Suprapubic skin (tissue), 4 donors: ENCODE data around the gene GATAD2B. TPM values are rescaled to one million over a fixed set of nuclear protein-coding genes. Genes with fewer than 3 reads are reported as not detected.

Source experiments
- DNase-seq, 2 donors: peaks; one replicate each; pipeline ENCODE4 v3.0.0-alpha.2; 2019; ENCODE audit warnings: low spot score in 2 of 2
- H3K27ac ChIP-seq: fragments of 200-600 bp; sonication (generic); one replicate; pipeline ENCODE4 v1.5.1; 2019
- H3K27me3 ChIP-seq: fragments of 200-600 bp; sonication (generic); one replicate; pipeline ENCODE4 v1.5.1; 2019
- H3K36me3 ChIP-seq: fragments of 200-600 bp; sonication (generic); one replicate; pipeline ENCODE4 v1.5.1; 2019
- H3K4me1 ChIP-seq: fragments of 200-600 bp; sonication (generic); one replicate; pipeline ENCODE4 v1.5.1; 2019
- H3K4me3 ChIP-seq: fragments of 200-600 bp; sonication (generic); one replicate; pipeline ENCODE4 v1.5.1; 2019; ENCODE audit warnings: mild to moderate bottlenecking
- H3K9me3 ChIP-seq: fragments of 200-600 bp; sonication (generic); one replicate; pipeline ENCODE4 v1.5.1; 2019
- EP300 ChIP-seq: sonication (generic); formaldehyde crosslinking; IDR thresholded peaks from one replicate; pipeline ENCODE4 v1.6.1; 2017; ENCODE audit warnings: antibody characterized with exemption
- POLR2A ChIP-seq, 2 donors: fragments of 450-650 bp; IDR thresholded peaks; one replicate each; pipeline ENCODE4 v1.6.1; 2017; ENCODE audit warnings: antibody characterized with exemption in 2 of 2, mild to moderate bottlenecking in 2 of 2, moderate library complexity in 2 of 2
- POLR2AphosphoS5 ChIP-seq, 3 donors: sonication (generic); formaldehyde crosslinking; IDR thresholded peaks; one replicate each; pipeline ENCODE4 v1.6.1; 2017; ENCODE audit warnings: antibody characterized with exemption in 3 of 3
- WGBS: methylation state at CpG from one replicate; pipeline ENCODE4 v1.1.5; 2018; 5-methylcytosine and 5-hydroxymethylcytosine counted together
- total RNA-seq, 4 donors: library from RNA; depleted of rRNA; stranded (reverse); fragments of >200 nt; gene quantifications; one replicate each; pipeline ENCODE4 v1.1.0, GENCODE V29; 2016
- TF ChIP-seq, protein P1 (sequence below), 2 donors: fragments of 200-600 bp in 1 of 2; fragments of 450-650 bp in 1 of 2; sonication (generic) in 1 of 2; IDR thresholded peaks; one replicate each; pipeline ENCODE4 v1.5.1; 2016 to 2019; ENCODE audit warnings: antibody characterized with exemption in 2 of 2, mild to moderate bottlenecking in 1 of 2, moderate library complexity in 1 of 2

GATAD2B gene
- total RNA-seq, 4 donors from 2014 or later = 25.5 to 64.5 (median 37.1) TPM

DNA sequence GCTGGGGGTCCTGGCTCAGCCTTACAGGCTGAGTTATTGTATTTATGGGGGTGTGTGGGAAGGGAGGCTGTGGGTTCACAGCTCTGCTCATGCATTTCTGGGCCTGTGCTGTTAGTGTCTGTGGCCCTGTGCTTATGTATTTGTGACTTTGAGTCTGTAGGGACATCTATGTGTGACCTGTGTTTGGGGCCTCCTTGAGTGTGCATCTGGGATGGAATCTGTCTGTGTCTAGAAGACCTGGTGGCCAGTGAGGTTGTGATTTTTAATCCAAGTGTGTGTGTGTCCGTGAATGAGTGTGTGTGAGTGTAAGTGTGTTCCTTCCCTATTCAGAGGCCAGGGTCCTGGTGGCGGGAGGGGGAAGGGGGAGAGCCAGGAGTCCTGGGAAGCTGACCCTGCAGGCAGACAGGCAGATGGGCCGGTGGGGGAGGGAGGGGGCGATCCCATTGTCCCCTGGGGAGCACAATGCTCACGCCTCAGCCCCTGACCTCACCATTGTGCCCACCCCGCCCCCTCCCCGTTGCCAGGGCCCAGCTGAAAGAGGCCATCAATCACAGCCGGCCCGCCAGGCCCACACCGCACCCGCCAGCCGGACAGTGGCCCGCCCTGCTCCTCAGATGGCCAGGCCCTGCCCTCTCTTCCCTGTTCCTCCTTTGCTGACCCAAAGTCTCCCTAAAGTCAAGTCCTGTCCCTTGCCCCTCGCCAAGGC is 128.0 kb downstream of the GATAD2B start:
- no peaks in the 10 kb centered on the region for H3K27me3 ChIP-seq
- H3K36me3 ChIP-seq = no peaks in the 10 kb centered on the region
- 68% methylated on average over 2 of the region's 14 CpGs for WGBS
- H3K4me3 ChIP-seq = no peak overlapping the region
- peaks cover 22% of the 10 kb centered on the region for H3K4me1 ChIP-seq
- no peak overlapping the region for H3K27ac ChIP-seq
- peak in 1 of 2 donors; percentile 63 for DNase-seq
- no peaks in the 10 kb centered on the region for H3K9me3 ChIP-seq
- TF ChIP-seq, protein P1, sequence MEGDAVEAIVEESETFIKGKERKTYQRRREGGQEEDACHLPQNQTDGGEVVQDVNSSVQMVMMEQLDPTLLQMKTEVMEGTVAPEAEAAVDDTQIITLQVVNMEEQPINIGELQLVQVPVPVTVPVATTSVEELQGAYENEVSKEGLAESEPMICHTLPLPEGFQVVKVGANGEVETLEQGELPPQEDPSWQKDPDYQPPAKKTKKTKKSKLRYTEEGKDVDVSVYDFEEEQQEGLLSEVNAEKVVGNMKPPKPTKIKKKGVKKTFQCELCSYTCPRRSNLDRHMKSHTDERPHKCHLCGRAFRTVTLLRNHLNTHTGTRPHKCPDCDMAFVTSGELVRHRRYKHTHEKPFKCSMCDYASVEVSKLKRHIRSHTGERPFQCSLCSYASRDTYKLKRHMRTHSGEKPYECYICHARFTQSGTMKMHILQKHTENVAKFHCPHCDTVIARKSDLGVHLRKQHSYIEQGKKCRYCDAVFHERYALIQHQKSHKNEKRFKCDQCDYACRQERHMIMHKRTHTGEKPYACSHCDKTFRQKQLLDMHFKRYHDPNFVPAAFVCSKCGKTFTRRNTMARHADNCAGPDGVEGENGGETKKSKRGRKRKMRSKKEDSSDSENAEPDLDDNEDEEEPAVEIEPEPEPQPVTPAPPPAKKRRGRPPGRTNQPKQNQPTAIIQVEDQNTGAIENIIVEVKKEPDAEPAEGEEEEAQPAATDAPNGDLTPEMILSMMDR (IDR thresholded peaks at IDR 0.05) = no peak
- no peak for TF ChIP-seq POLR2AphosphoS5 (IDR thresholded peaks at IDR 0.05)
- TF ChIP-seq EP300 = no peak
- TF ChIP-seq POLR2A (IDR thresholded peaks at IDR 0.05) = no peak

DNA sequence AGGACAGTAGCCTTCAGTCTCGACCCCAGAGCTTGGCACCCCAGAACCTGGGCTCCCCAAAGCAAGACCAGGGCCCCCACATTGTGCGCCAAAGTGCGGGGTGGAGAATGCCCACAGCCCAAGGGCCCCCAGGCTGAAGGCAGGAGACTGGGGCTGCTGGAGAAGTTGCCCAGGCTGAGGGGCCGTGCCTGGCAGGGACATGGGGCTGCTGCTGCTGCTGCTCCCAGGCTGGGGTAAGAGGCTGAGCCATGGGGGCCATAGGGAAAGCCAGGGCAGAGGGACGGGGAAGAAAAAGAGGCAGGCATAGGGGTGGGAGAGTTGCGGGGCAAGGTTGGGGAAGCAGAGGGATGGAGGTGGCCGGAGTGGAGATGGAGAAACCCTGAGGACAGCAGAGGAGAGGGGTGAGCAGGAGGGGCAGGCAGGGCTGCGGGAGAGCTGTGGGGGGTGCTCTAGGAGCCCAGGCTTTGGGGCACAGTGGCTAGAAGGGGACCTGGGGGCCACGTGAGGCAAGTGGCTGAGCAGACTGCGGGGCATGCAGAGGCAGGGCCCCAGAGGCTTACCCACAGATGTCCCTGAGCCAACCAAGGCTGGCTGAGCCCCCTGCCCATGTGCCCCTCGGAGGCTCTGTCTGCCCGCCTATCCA is 128.7 kb downstream of the GATAD2B start:
- H3K36me3 ChIP-seq = no peaks in the 10 kb centered on the region
- no peak for TF ChIP-seq POLR2A (IDR thresholded peaks at IDR 0.05)
- no peak for TF ChIP-seq EP300
- TF ChIP-seq, protein P1 (IDR thresholded peaks at IDR 0.05) = no peak
- TF ChIP-seq POLR2AphosphoS5 (IDR thresholded peaks at IDR 0.05) = no peak
- no peaks in the 10 kb centered on the region for H3K27me3 ChIP-seq
- no peaks in the 10 kb centered on the region for H3K9me3 ChIP-seq
- no peak overlapping the region for H3K27ac ChIP-seq
- WGBS = 78% methylated on average over 12 of the region's 12 CpGs
- peak in 1 of 2 donors; percentile 64 for DNase-seq
- no peak overlapping the region for H3K4me3 ChIP-seq
- H3K4me1 ChIP-seq = peaks cover 27% of the 10 kb centered on the region

DNA sequence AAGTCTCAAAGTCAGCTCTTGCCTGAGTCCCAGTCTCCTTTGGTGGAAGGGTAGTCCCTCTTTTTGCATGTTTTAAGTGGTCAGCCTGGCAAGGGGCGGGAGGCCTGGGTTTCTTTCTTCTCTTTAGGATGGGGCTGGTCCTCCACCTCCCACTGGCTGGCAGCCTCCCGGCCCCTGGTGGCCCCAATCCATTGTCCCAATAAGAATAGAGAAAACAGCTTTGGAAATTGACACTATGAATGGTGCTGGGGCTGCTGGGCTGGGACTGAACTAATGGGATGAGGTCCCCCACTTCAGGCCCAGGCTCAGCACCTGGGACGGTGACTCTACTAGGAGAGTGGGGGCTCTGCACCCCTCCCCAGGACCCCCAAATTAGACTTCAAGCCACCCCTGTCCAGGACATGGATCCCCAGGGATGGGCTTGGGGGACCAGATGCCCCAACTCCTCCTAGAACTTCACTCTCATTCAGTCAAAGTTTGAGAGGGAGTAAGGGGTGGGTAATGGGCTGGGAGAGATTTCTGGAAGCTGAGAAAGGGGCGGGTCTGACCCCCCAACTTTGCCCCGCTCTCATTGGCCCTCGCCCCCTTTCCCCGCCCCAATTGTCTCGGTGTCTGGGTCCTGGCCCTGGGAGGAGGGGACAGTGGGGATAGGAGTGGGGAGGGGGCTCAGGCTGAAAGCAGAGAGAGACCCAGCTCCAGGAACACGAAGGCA is 129.4 kb downstream of the GATAD2B start:
- no peak overlapping the region for H3K4me3 ChIP-seq
- H3K9me3 ChIP-seq = no peaks in the 10 kb centered on the region
- H3K27me3 ChIP-seq = no peaks in the 10 kb centered on the region
- peaks cover 27% of the 10 kb centered on the region for H3K4me1 ChIP-seq
- no peaks in the 10 kb centered on the region for H3K36me3 ChIP-seq
- peak in 1 of 2 donors; percentile 58 for DNase-seq
- TF ChIP-seq EP300 (no peak), POLR2AphosphoS5 (IDR thresholded peaks at IDR 0.05) (no peak), POLR2A (IDR thresholded peaks at IDR 0.05) (no peak)
- TF ChIP-seq, protein P1 (IDR thresholded peaks at IDR 0.05) = no peak
- 84% methylated on average over 9 of the region's 9 CpGs for WGBS
- no peak overlapping the region for H3K27ac ChIP-seq

DNA sequence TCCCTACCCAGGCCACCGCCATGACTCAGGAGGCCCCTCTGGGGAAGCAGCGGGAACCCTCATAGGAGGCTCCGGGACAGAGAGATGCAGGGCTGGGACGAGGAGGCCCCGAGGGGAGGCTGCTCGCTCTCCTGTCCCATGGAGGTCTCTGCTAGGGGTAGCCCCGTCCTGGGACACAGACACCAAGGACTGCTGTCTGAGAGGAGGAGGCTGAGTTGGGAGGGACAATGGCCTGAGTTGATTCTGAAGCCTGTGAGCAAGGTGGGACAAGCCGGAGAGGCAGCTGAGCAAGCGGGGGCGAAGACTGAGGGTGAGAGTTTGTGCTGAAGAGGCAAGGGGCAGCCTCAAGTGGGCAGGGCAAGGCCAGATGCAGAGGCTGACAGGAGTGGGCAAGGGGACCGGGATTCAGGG is 130.1 kb downstream of the GATAD2B start:
- TF ChIP-seq, protein P1 (IDR thresholded peaks at IDR 0.05) = no peak
- TF ChIP-seq EP300 (no peak), POLR2A (IDR thresholded peaks at IDR 0.05) (no peak), POLR2AphosphoS5 (IDR thresholded peaks at IDR 0.05) (no peak)
- 85% methylated on average over 11 of the region's 11 CpGs for WGBS

More for the DNA sequence above, 130.1 kb downstream of the GATAD2B start:
- H3K4me1 ChIP-seq = peaks cover 27% of the 10 kb centered on the region
- no peaks in the 10 kb centered on the region for H3K36me3 ChIP-seq
- H3K27ac ChIP-seq = no peak overlapping the region
- H3K9me3 ChIP-seq = no peaks in the 10 kb centered on the region
- H3K4me3 ChIP-seq = no peak overlapping the region
- peak in 1 of 2 donors; percentile 61 for DNase-seq
- H3K27me3 ChIP-seq = no peaks in the 10 kb centered on the region
